Anterior cingulate cortex (tissue), 58 donors: ENCODE measurements around the gene NIP7.
A peak's percentile ranks its signal among the peaks of the same experiment; 100 is the strongest.
"Not testable (repeated sequence)": the region's sequence is repeated elsewhere in the genome, so short reads cannot be mapped to it uniquely, and the experiment has no call there.

Experiments used
- DNase-seq, 58 donors: peaks; one replicate each; lab custom pipeline; 2025; lab: John Stamatoyannopoulos, UW

NIP7 gene

GRCh38 chr16:69338557-69339288, 849 bp upstream of the NIP7 start:
- peak in 2 of 58 donors; percentile 53 to 68 for DNase-seq

- DNase-seq: no peak
These were observed 598 bp downstream of the NIP7 start for GRCh38 chr16:69340095-69340644.

GRCh38 chr16:69344171-69344570, 4.6 kb downstream of the NIP7 start:
- DNase-seq: no peak

- no peak for DNase-seq
These were observed 6.4 kb downstream of the NIP7 start for GRCh38 chr16:69345923-69346322.

- DNase-seq: no peak
These were observed 7.1 kb downstream of the NIP7 start for GRCh38 chr16:69346683-69347082.

GRCh38 chr16:69348222-69348621, 8.7 kb downstream of the NIP7 start:
- no peak for DNase-seq

- no peak for DNase-seq
These were observed 10.0 kb downstream of the NIP7 start for GRCh38 chr16:69349536-69349935.

GRCh38 chr16:69350536-69351133, 11.1 kb downstream of the NIP7 start:
- DNase-seq: no peak

GRCh38 chr16:69351309-69352027, 11.9 kb downstream of the NIP7 start, which contains the start of gene TMED6:
TMED6 (minus strand) TSS chr16:69351786; CDS start chr16:69351753, 33 bp downstream.
- no peak for DNase-seq

GRCh38 chr16:69360070-69360469, 20.5 kb downstream of the NIP7 start:
- DNase-seq: not testable (repeated sequence)

GRCh38 chr16:69363281-69363717, 23.7 kb downstream of the NIP7 start:
- DNase-seq: no peak

- DNase-seq: no peak
These were observed 24.5 kb downstream of the NIP7 start for GRCh38 chr16:69364088-69364487.

- no peak for DNase-seq
These were observed 26.3 kb downstream of the NIP7 start for GRCh38 chr16:69365901-69366300.

- DNase-seq: no peak
These were observed 26.9 kb downstream of the NIP7 start for GRCh38 chr16:69366431-69366830.

GRCh38 chr16:69367980-69368379, 28.4 kb downstream of the NIP7 start:
- DNase-seq: no peak

GRCh38 chr16:69368866-69369265, 29.3 kb downstream of the NIP7 start:
- no peak for DNase-seq

- no peak for DNase-seq
These were observed 32.0 kb downstream of the NIP7 start for GRCh38 chr16:69371564-69371963.

GRCh38 chr16:69373019-69373418, 33.4 kb downstream of the NIP7 start:
- DNase-seq: no peak

GRCh38 chr16:69376393-69377059, 37.0 kb downstream of the NIP7 start:
- no peak for DNase-seq

- no peak for DNase-seq
These were observed 38.5 kb downstream of the NIP7 start for GRCh38 chr16:69378036-69378435.

GRCh38 chr16:69378760-69379159, 39.2 kb downstream of the NIP7 start:
- DNase-seq: no peak
